AG09309 (cell line): ENCODE data around the gene SPON2.

Experiments used
- DNase-seq: peaks from one replicate; pipeline ENCODE4 v3.0.0-alpha.2; 2010; ENCODE audit warnings: low read depth
- H3K4me3 ChIP-seq: 2 replicates; pipeline ENCODE4 v1.5.1; 2011; ENCODE audit warnings: mild to moderate bottlenecking, low read depth, low read length, moderate library complexity; ENCODE audit not compliant: control insufficient read depth
- CTCF ChIP-seq: IDR thresholded peaks from 2 replicates; pipeline ENCODE4 v1.5.1; 2011; ENCODE audit warnings: mild to moderate bottlenecking, low read depth, low read length, inconsistent platforms; ENCODE audit not compliant: insufficient read depth, control insufficient read depth; ENCODE audit errors: missing control alignments

SPON2 gene

GRCh38 chr4:1194010-1194900, 21.9 kb upstream of the SPON2 start:
- H3K4me3 ChIP-seq, result peak overlapping the region; percentile 12
- DNase-seq, result no peak
- no peak for TF ChIP-seq CTCF

DNA sequence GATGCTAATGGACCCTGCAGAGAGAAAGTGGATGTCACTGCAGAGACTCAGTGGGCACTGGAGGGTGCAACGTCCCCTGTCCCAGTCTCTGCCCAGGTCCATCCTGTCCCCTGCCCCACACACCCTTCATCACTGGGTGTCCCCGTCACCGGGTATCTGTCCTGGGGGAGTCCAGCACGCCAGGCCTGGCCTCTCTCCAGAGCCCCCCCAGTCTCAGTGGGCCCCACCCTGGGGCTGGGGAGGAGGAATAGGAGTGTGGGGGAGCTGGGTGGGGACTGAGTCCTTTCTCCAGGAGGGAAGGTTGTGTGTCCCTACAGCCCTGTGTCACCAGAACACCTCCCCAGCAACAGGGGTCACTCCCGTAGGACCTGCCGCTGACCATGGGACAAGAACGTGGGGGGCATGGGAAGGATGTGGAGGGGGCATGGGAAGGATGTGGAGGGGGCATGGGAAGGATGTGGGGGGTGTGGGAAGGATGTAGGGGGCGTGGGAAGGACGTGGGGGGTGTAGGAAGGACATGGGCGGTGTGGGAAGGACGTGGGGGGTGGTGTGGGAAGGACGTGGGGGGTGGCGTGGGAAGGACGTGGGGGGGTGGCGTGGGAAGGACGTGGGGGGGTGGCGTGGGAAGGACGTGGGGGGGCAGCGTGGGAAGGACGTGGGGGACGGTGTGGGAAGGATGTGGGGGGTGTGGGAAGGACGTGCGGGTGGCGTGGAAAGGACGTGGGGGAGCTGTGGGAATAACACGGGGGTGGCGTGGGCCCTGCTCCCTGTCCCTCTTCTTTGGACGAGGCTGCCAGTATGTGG, 21.0 kb upstream of the SPON2 start:
- no peak for DNase-seq
- no peak for TF ChIP-seq CTCF
- H3K4me3 ChIP-seq, result no peak overlapping the region

GRCh38 chr4:1192493-1193205, 20.3 kb upstream of the SPON2 start:
- H3K4me3 ChIP-seq, result no peak overlapping the region
- TF ChIP-seq CTCF, result no peak
- no peak for DNase-seq

DNA sequence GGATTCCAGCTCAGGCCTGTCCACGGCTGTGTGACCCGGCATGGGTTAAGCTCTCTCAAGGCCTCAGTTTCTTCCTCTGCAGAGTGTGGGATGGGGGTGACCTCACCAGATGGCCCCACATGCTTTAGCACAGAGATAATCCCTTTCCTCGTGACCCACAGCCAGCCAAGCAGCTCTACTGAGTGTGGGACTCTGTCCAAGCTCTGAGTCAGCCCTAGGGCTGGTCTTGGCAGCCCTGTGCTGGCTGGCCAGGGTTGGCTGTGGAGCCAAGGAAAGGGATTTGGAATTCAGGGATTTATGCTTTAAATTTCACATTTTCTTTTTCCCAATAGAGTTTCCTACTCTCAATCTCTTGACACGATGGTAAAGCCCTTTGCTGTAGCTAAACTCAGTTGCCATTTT, 19.7 kb upstream of the SPON2 start:
- H3K4me3 ChIP-seq, result no peak overlapping the region
- no peak for TF ChIP-seq CTCF
- DNase-seq, result peak; percentile 82

- no peak for DNase-seq
- no peak overlapping the region for H3K4me3 ChIP-seq
- TF ChIP-seq CTCF, result no peak
Observed at GRCh38 chr4:1191621-1192020, 19.2 kb upstream of the SPON2 start.

- no peak overlapping the region for H3K4me3 ChIP-seq
- TF ChIP-seq CTCF, result no peak
- no peak for DNase-seq
Observed at GRCh38 chr4:1187182-1187581, 14.8 kb upstream of the SPON2 start.
